Sigmoid colon (tissue), 4 donors: ENCODE measurements around the gene MRPS5.

Experiments used
- CTCF ChIP-seq, 4 experiments: fragments of 450-650 bp in 3 of 4; fragments of 200-600 bp in 1 of 4; IDR thresholded peaks; one replicate each; pipeline ENCODE4 v1.5.1; 2016 to 2019; ENCODE audit warnings: antibody characterized with exemption in 4 of 4, mild to moderate bottlenecking in 3 of 4, moderate library complexity in 2 of 4
- EP300 ChIP-seq, 4 donors: sonication (generic); formaldehyde crosslinking; IDR thresholded peaks; one replicate each; pipeline ENCODE4 v1.6.1; 2017; ENCODE audit warnings: antibody characterized with exemption in 4 of 4

- TF ChIP-seq CTCF (IDR thresholded peaks at IDR 0.05) (no peak), EP300 (IDR thresholded peaks at IDR 0.05) (no peak)
Measured at GRCh38 chr2:95047629-95048510, 73.7 kb downstream of the MRPS5 start.
